ENCODE results near the gene EFR3B. TPM values are rescaled to one million over a fixed set of nuclear protein-coding genes. Genes with fewer than 3 reads are reported as not detected.

The EFR3B gene
- total RNA-seq, 2 experiments from 2014 or later = 0.16 to 0.23 TPM

- ATAC-seq (peak; percentile 74), DNase-seq (peak; percentile 67)
- TF ChIP-seq CTCF (IDR thresholded peaks at IDR 0.05) = peak; percentile 64
- intact Hi-C loops (cut with micrococcal nuclease) = loop anchor here (2.0 kb wide), 1 partner anchor 31 kb away; no protein-coding TSS in a partner anchor
- POLR2A ChIA-PET = interaction anchor here (0.6 kb wide), 1 partner anchor 196 kb away, joined by 3 read pairs; no protein-coding TSS in a partner anchor
- peaks cover 23% of the 10 kb centered on the region for H3K4me1 Mint-ChIP-seq (ENCODE audit: low read depth)
- no peaks in the 10 kb centered on the region for H3K36me3 Mint-ChIP-seq (ENCODE audit: low read depth)
- CTCF ChIA-PET = interaction anchor here (0.7 to 5.0 kb wide), 25 partner anchors 10 to 509 kb away, joined by 3 to 79 read pairs (median 3); no protein-coding TSS in a partner anchor
- peaks cover 2% of the 10 kb centered on the region for H3K9me3 Mint-ChIP-seq
- H3K4me3 Mint-ChIP-seq = no peak overlapping the region
- H3K27me3 Mint-ChIP-seq = peaks cover 41% of the 10 kb centered on the region
- peak overlapping the region; percentile 10 for H3K27ac Mint-ChIP-seq
Measured at GRCh38 chr2:25165992-25166875, 124.4 kb downstream of the EFR3B start.

DNA sequence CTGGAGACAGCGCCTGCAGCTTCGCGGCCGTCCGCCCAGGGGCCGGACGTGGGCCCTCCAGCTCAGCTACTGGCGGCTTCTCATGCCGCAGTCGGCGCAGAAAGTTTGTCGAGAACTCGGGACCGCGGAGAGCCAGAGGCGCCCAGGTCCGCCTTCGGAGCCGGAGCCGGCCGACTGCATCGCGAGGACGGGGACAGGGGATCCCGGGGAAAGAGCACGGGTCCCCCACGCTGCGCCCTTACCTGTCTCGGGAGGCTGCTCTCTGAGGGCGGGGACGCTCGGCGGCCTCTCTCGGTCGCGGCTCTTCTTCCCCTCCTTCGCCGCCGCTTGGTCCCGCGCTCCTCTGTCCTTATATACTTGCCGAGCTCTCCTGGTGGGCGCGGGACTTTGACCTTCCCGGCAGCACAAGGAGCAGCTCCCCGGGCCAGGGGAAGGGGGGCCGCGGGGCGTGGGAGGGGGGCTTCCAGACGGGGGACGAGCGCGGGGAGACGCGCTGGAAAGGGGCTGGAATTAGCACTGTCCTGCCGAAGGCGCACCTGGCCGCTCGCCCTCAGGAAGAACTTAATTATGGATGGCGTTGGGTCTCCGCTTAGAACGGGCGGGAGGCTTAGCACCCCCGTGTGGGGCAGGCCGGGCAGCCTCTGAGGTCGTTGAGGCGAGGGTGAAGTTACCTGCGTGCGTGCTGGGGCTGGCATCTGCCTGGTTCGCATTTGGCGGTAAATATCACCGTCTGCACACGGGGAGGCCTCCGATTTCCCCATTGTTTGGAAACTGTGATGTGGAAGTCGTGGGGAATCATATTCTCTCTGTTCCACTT is 126.6 kb downstream of the EFR3B start, which contains the start of gene POMC:
Gene POMC (minus strand): TSS at position 325 of the 817 bp plus-strand sequence. CDS start 3,808 bp downstream, outside the sequence.
- DNase-seq = peak; percentile 37
- peak; percentile 57 for ATAC-seq
- no peak within 1 kb of the TSS for H3K27ac Mint-ChIP-seq
- H3K4me3 Mint-ChIP-seq = peak within 1 kb of the TSS; percentile 60
- CTCF ChIA-PET = interaction anchor here (2.1 to 5.0 kb wide), 3 partner anchors 27 to 193 kb away, joined by 13 to 79 read pairs (median 18); no protein-coding TSS in a partner anchor
- H3K4me1 Mint-ChIP-seq (ENCODE audit: low read depth) = peaks cover 20% of the 10 kb centered on the region
- H3K36me3 Mint-ChIP-seq (ENCODE audit: low read depth) = no peaks in the 10 kb centered on the region
- POLR2A ChIA-PET = no interaction called here
- no peak for TF ChIP-seq CTCF (IDR thresholded peaks at IDR 0.05)
- H3K9me3 Mint-ChIP-seq = no peaks in the 10 kb centered on the region
- peaks cover 41% of the 10 kb centered on the region for H3K27me3 Mint-ChIP-seq
- intact Hi-C loops (cut with micrococcal nuclease) = no loop called here

- POLR2A ChIA-PET = no interaction called here
- Mint-ChIP-seq H3K36me3 (ENCODE audit: low read depth) (no peaks in the 10 kb centered on the region), H3K27ac (no peak overlapping the region), H3K9me3 (no peaks in the 10 kb centered on the region), H3K4me3 (peak overlapping the region; percentile 60), H3K4me1 (ENCODE audit: low read depth) (peaks cover 20% of the 10 kb centered on the region), H3K27me3 (peaks cover 44% of the 10 kb centered on the region)
- TF ChIP-seq CTCF (IDR thresholded peaks at IDR 0.05) = no peak
- no peak for ATAC-seq
- CTCF ChIA-PET = interaction anchor here (0.7 to 2.1 kb wide), 2 partner anchors 28 to 194 kb away, joined by 3 to 13 read pairs; no protein-coding TSS in a partner anchor
- DNase-seq = no peak
- intact Hi-C loops (cut with micrococcal nuclease) = no loop called here
Measured at GRCh38 chr2:25169073-25169470, 127.2 kb downstream of the EFR3B start.

DNA sequence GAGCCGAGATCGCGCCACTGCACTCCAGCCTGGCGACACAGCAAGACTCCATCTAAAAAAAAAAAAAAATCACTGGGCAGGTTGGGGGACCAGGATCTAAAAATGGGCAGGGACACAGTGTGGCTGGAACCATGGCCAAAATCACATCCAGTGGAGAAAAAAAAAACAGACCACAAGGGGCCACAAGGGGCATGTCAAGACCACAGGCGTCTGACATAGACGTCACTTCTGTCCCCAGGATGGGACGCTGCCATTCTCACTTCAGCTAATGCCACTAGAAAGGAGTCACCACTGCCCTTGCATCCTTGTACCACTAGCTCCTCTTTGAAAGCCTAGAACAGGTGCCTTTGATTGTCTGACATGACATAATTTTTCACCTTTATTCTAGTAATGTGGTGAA is 129.0 kb downstream of the EFR3B start:
- ChIA-PET POLR2A (no interaction called here), CTCF (interaction anchor here (0.7 to 2.1 kb wide), 2 partner anchors 26 to 27 kb away, joined by 3 to 13 read pairs; no protein-coding TSS in a partner anchor)
- Mint-ChIP-seq H3K36me3 (ENCODE audit: low read depth) (no peaks in the 10 kb centered on the region), H3K27me3 (peaks cover 47% of the 10 kb centered on the region), H3K4me3 (no peak overlapping the region), H3K9me3 (no peaks in the 10 kb centered on the region), H3K4me1 (ENCODE audit: low read depth) (peaks cover 18% of the 10 kb centered on the region), H3K27ac (no peak overlapping the region)
- TF ChIP-seq CTCF (IDR thresholded peaks at IDR 0.05) = no peak
- DNase-seq (no peak), ATAC-seq (no peak)
- intact Hi-C loops (cut with micrococcal nuclease) = no loop called here

Data from activated CD8-positive, alpha-beta T cell treated with anti-CD3 and anti-CD28 coated beads for 36 hours (primary cell).